ENCODE measurements around the gene RGL2. TPM values are rescaled to one million over a fixed set of nuclear protein-coding genes. Genes with fewer than 3 reads are reported as not detected.

RGL2 gene
- total and polyA plus RNA-seq, 2 donors (not counting 3 experiments of a cell fraction or from before 2014, with no cell fraction given) = 87.7 to 90.3 TPM

DNA sequence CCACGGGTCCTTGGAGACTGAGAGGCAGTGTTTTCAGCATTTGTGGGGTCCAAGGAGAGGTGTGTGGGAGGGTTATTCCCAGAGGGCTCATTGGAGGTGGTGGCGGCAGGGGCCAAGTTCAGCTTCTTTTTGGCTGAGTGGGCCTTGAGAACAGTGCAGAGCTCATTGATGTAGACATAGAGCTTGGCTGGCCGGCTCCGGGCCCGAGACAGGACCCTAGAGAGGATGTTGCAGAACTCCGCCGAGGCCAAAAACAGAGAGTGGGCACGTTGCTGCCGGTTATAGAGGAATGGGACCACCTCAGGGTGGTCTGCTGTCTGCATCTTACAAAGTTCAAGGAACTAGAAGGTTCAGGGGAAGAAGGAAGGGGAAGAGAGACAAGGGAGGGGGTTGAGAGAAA lies 22.5 kb upstream of the RGL2 start:
- dilution Hi-C loops (cut with MboI; ENCODE audit: extremely low pct_ligation_motif_present, low sequenced_read_pairs) = no loop called here
- Histone ChIP-seq H3K9ac (replicated peaks; ENCODE audit: extremely low read depth, insufficient read depth, low read length) (no peak overlapping the region), H3K4me1 (ENCODE audit: control insufficient read depth, extremely low read depth, insufficient read depth, low read length) (peaks cover 53% of the 10 kb centered on the region), H3K27ac (ENCODE audit: insufficient read depth, low read depth, low read length) (peak overlapping the region; percentile 76), H3K27me3 (ENCODE audit: control insufficient read depth in 2 of 2, insufficient read depth in 2 of 2, low read length in 2 of 2) (no peaks in the 10 kb centered on the region), H3K79me2 (ENCODE audit: control insufficient read depth, insufficient read depth, low read length) (peaks cover 37% of the 10 kb centered on the region), H3K4me2 (ENCODE audit: insufficient read depth, low read length) (peak overlapping the region; percentile 54), H3K9me1 (replicated peaks; ENCODE audit: control insufficient read depth, extremely low read depth, insufficient read depth, low read length) (no peaks in the 10 kb centered on the region), H3K4me3 (replicated peaks in 1 of 3; ENCODE audit: insufficient read depth in 1 of 3, low read depth in 1 of 3, low read length in 3 of 3) (no peak overlapping the region), H3K9me3 (replicated peaks; ENCODE audit: control insufficient read depth, insufficient read depth, low read length) (no peaks in the 10 kb centered on the region), H2AFZ (ENCODE audit: low read depth, low read length) (no peak overlapping the region), H4K20me1 (replicated peaks; ENCODE audit: control insufficient read depth, extremely low read depth, insufficient read depth, low read length) (no peaks in the 10 kb centered on the region), H3K36me3 (ENCODE audit: control insufficient read depth in 2 of 2, extremely low read depth in 1 of 2, insufficient read depth in 2 of 2, low read length in 2 of 2) (peaks cover 5 to 22% of the 10 kb centered on the region in 2 experiments)
- TF ChIP-seq POLR2A (IDR thresholded peaks at IDR 0.05; ENCODE audit: low read depth, low read length) (no peak), POLR2AphosphoS5 (IDR thresholded peaks at IDR 0.05; ENCODE audit: insufficient read depth, low read depth, low read length) (no peak), JUN (IDR thresholded peaks at IDR 0.05; ENCODE audit: borderline replicate concordance, insufficient read depth, insufficient read length, low read depth) (no peak), EZH2 (IDR thresholded peaks at IDR 0.05; ENCODE audit: borderline replicate concordance, low read depth, low read length, severe bottlenecking) (no peak), GATA2 (IDR thresholded peaks at IDR 0.05; ENCODE audit: insufficient read depth, insufficient read length, low read depth, low read length) (no peak), MAX (IDR thresholded peaks at IDR 0.05; ENCODE audit: insufficient read depth, insufficient read length) (no peak)
- TF ChIP-seq, protein P1, sequence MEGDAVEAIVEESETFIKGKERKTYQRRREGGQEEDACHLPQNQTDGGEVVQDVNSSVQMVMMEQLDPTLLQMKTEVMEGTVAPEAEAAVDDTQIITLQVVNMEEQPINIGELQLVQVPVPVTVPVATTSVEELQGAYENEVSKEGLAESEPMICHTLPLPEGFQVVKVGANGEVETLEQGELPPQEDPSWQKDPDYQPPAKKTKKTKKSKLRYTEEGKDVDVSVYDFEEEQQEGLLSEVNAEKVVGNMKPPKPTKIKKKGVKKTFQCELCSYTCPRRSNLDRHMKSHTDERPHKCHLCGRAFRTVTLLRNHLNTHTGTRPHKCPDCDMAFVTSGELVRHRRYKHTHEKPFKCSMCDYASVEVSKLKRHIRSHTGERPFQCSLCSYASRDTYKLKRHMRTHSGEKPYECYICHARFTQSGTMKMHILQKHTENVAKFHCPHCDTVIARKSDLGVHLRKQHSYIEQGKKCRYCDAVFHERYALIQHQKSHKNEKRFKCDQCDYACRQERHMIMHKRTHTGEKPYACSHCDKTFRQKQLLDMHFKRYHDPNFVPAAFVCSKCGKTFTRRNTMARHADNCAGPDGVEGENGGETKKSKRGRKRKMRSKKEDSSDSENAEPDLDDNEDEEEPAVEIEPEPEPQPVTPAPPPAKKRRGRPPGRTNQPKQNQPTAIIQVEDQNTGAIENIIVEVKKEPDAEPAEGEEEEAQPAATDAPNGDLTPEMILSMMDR (IDR thresholded peaks at IDR 0.05; ENCODE audit: extremely low read depth in 1 of 2, insufficient read depth in 1 of 2, low read depth in 1 of 2, low read length in 2 of 2) = no peak
- DNase-seq (ENCODE audit: low read depth, low spot score) = no peak
- intact Hi-C loops (cut with micrococcal nuclease) = no loop called here
- no peak for FAIRE-seq
- BruUV-seq (replicated peaks) = TSS peak; percentile 16
- POLR2A ChIA-PET = no interaction called here
- CTCF ChIA-PET = no interaction called here

Data from endothelial cell of umbilical vein (primary cell).